ENCODE measurements around the gene BCL2A1.
"Not testable (repeated sequence)": the region's sequence is repeated elsewhere in the genome, so short reads cannot be mapped to it uniquely, and the experiment has no call there.

Gene BCL2A1

GRCh38 chr15:79933231-79933630 lies 37.8 kb downstream of the BCL2A1 start:
- H3K4me3 ChIP-seq (ENCODE audit: low read length), result no peak overlapping the region
- no peaks in the 10 kb centered on the region for H3K9me3 ChIP-seq (ENCODE audit: control insufficient read depth, low read depth, low read length)
- no peak overlapping the region for H3K9ac ChIP-seq (ENCODE audit: low read length)
- no peaks in the 10 kb centered on the region for H3K36me3 ChIP-seq (ENCODE audit: control insufficient read depth, low read depth, low read length)
- no peaks in the 10 kb centered on the region for H3K4me1 ChIP-seq (ENCODE audit: control insufficient read depth, low read depth, low read length)
- no peak overlapping the region for H3K27ac ChIP-seq (ENCODE audit: low read length)
- H3K27me3 ChIP-seq (ENCODE audit: control insufficient read depth, insufficient read depth, low read length), result no peaks in the 10 kb centered on the region

GRCh38 chr15:79932447-79932846 lies 38.5 kb downstream of the BCL2A1 start:
- no peaks in the 10 kb centered on the region for H3K9me3 ChIP-seq (ENCODE audit: control insufficient read depth, low read depth, low read length)
- no peaks in the 10 kb centered on the region for H3K36me3 ChIP-seq (ENCODE audit: control insufficient read depth, low read depth, low read length)
- no peak overlapping the region for H3K27ac ChIP-seq (ENCODE audit: low read length)
- no peak overlapping the region for H3K4me3 ChIP-seq (ENCODE audit: low read length)
- H3K27me3 ChIP-seq (ENCODE audit: control insufficient read depth, insufficient read depth, low read length), result no peaks in the 10 kb centered on the region
- H3K9ac ChIP-seq (ENCODE audit: low read length), result no peak overlapping the region
- H3K4me1 ChIP-seq (ENCODE audit: control insufficient read depth, low read depth, low read length), result no peaks in the 10 kb centered on the region

- no peaks in the 10 kb centered on the region for H3K27me3 ChIP-seq (ENCODE audit: control insufficient read depth, insufficient read depth, low read length)
- H3K4me1 ChIP-seq (ENCODE audit: control insufficient read depth, low read depth, low read length), result no peaks in the 10 kb centered on the region
- no peak overlapping the region for H3K27ac ChIP-seq (ENCODE audit: low read length)
- H3K36me3 ChIP-seq (ENCODE audit: control insufficient read depth, low read depth, low read length), result no peaks in the 10 kb centered on the region
- H3K4me3 ChIP-seq (ENCODE audit: low read length), result no peak overlapping the region
- H3K9ac ChIP-seq (ENCODE audit: low read length), result no peak overlapping the region
- H3K9me3 ChIP-seq (ENCODE audit: control insufficient read depth, low read depth, low read length), result no peaks in the 10 kb centered on the region
These were observed 40.5 kb downstream of the BCL2A1 start for GRCh38 chr15:79930516-79930915.

GRCh38 chr15:79929412-79929811 lies 41.6 kb downstream of the BCL2A1 start:
- Histone ChIP-seq H3K9ac (ENCODE audit: low read length) (no peak overlapping the region), H3K27ac (ENCODE audit: low read length) (no peak overlapping the region), H3K4me3 (ENCODE audit: low read length) (no peak overlapping the region), H3K4me1 (ENCODE audit: control insufficient read depth, low read depth, low read length) (no peaks in the 10 kb centered on the region), H3K27me3 (ENCODE audit: control insufficient read depth, insufficient read depth, low read length) (no peaks in the 10 kb centered on the region), H3K9me3 (ENCODE audit: control insufficient read depth, low read depth, low read length) (no peaks in the 10 kb centered on the region), H3K36me3 (ENCODE audit: control insufficient read depth, low read depth, low read length) (no peaks in the 10 kb centered on the region)

GRCh38 chr15:79926116-79926515 lies 44.9 kb downstream of the BCL2A1 start:
- H3K9ac ChIP-seq (ENCODE audit: low read length); H3K27me3 ChIP-seq (ENCODE audit: control insufficient read depth, insufficient read depth, low read length); H3K27ac ChIP-seq (ENCODE audit: low read length); H3K36me3 ChIP-seq (ENCODE audit: control insufficient read depth, low read depth, low read length); H3K4me1 ChIP-seq (ENCODE audit: control insufficient read depth, low read depth, low read length); H3K9me3 ChIP-seq (ENCODE audit: control insufficient read depth, low read depth, low read length); H3K4me3 ChIP-seq (ENCODE audit: low read length): not testable (repeated sequence)

GRCh38 chr15:79924379-79924778 lies 46.6 kb downstream of the BCL2A1 start:
- peak overlapping the region; percentile 93 for H3K4me3 ChIP-seq (ENCODE audit: low read length)
- H3K36me3 ChIP-seq (ENCODE audit: control insufficient read depth, low read depth, low read length), result peaks cover 2% of the 10 kb centered on the region
- H3K4me1 ChIP-seq (ENCODE audit: control insufficient read depth, low read depth, low read length), result no peaks in the 10 kb centered on the region
- peak overlapping the region; percentile 73 for H3K9ac ChIP-seq (ENCODE audit: low read length)
- no peak overlapping the region for H3K27ac ChIP-seq (ENCODE audit: low read length)
- no peaks in the 10 kb centered on the region for H3K27me3 ChIP-seq (ENCODE audit: control insufficient read depth, insufficient read depth, low read length)
- H3K9me3 ChIP-seq (ENCODE audit: control insufficient read depth, low read depth, low read length), result peaks cover 11% of the 10 kb centered on the region

- peak overlapping the region; percentile 91 for H3K27ac ChIP-seq (ENCODE audit: low read length)
- peak overlapping the region; percentile 93 for H3K4me3 ChIP-seq (ENCODE audit: low read length)
- peak overlapping the region; percentile 87 for H3K9ac ChIP-seq (ENCODE audit: low read length)
- H3K4me1 ChIP-seq (ENCODE audit: control insufficient read depth, low read depth, low read length), result no peaks in the 10 kb centered on the region
- no peaks in the 10 kb centered on the region for H3K27me3 ChIP-seq (ENCODE audit: control insufficient read depth, insufficient read depth, low read length)
- H3K9me3 ChIP-seq (ENCODE audit: control insufficient read depth, low read depth, low read length), result peaks cover 17% of the 10 kb centered on the region
- peaks cover 2% of the 10 kb centered on the region for H3K36me3 ChIP-seq (ENCODE audit: control insufficient read depth, low read depth, low read length)
These were observed 47.4 kb downstream of the BCL2A1 start for GRCh38 chr15:79923515-79924169.

- H3K9me3 ChIP-seq (ENCODE audit: control insufficient read depth, low read depth, low read length), result peaks cover 21% of the 10 kb centered on the region
- peak overlapping the region; percentile 93 for H3K4me3 ChIP-seq (ENCODE audit: low read length)
- H3K9ac ChIP-seq (ENCODE audit: low read length), result peak overlapping the region; percentile 87
- H3K4me1 ChIP-seq (ENCODE audit: control insufficient read depth, low read depth, low read length), result no peaks in the 10 kb centered on the region
- H3K27me3 ChIP-seq (ENCODE audit: control insufficient read depth, insufficient read depth, low read length), result no peaks in the 10 kb centered on the region
- peak overlapping the region; percentile 71 for H3K27ac ChIP-seq (ENCODE audit: low read length)
- peaks cover 2% of the 10 kb centered on the region for H3K36me3 ChIP-seq (ENCODE audit: control insufficient read depth, low read depth, low read length)
These were observed 47.9 kb downstream of the BCL2A1 start for GRCh38 chr15:79923079-79923514.

GRCh38 chr15:79922512-79923078 lies 48.4 kb downstream of the BCL2A1 start:
- peaks cover 4% of the 10 kb centered on the region for H3K36me3 ChIP-seq (ENCODE audit: control insufficient read depth, low read depth, low read length)
- H3K27ac ChIP-seq (ENCODE audit: low read length), result peak overlapping the region; percentile 71
- H3K9ac ChIP-seq (ENCODE audit: low read length), result peak overlapping the region; percentile 87
- peaks cover 26% of the 10 kb centered on the region for H3K9me3 ChIP-seq (ENCODE audit: control insufficient read depth, low read depth, low read length)
- no peaks in the 10 kb centered on the region for H3K27me3 ChIP-seq (ENCODE audit: control insufficient read depth, insufficient read depth, low read length)
- H3K4me1 ChIP-seq (ENCODE audit: control insufficient read depth, low read depth, low read length), result no peaks in the 10 kb centered on the region
- peak overlapping the region; percentile 93 for H3K4me3 ChIP-seq (ENCODE audit: low read length)

GRCh38 chr15:79919749-79920511 lies 51.1 kb downstream of the BCL2A1 start:
- H3K36me3 ChIP-seq (ENCODE audit: control insufficient read depth, low read depth, low read length), result peaks cover 7% of the 10 kb centered on the region
- H3K27ac ChIP-seq (ENCODE audit: low read length), result no peak overlapping the region
- H3K9me3 ChIP-seq (ENCODE audit: control insufficient read depth, low read depth, low read length), result peaks cover 43% of the 10 kb centered on the region
- H3K9ac ChIP-seq (ENCODE audit: low read length), result no peak overlapping the region
- no peak overlapping the region for H3K4me3 ChIP-seq (ENCODE audit: low read length)
- no peaks in the 10 kb centered on the region for H3K27me3 ChIP-seq (ENCODE audit: control insufficient read depth, insufficient read depth, low read length)
- H3K4me1 ChIP-seq (ENCODE audit: control insufficient read depth, low read depth, low read length), result no peaks in the 10 kb centered on the region

- H3K9me3 ChIP-seq (ENCODE audit: control insufficient read depth, low read depth, low read length), result peaks cover 49% of the 10 kb centered on the region
- H3K27ac ChIP-seq (ENCODE audit: low read length), result no peak overlapping the region
- no peak overlapping the region for H3K9ac ChIP-seq (ENCODE audit: low read length)
- no peaks in the 10 kb centered on the region for H3K4me1 ChIP-seq (ENCODE audit: control insufficient read depth, low read depth, low read length)
- H3K36me3 ChIP-seq (ENCODE audit: control insufficient read depth, low read depth, low read length), result peaks cover 7% of the 10 kb centered on the region
- no peaks in the 10 kb centered on the region for H3K27me3 ChIP-seq (ENCODE audit: control insufficient read depth, insufficient read depth, low read length)
- H3K4me3 ChIP-seq (ENCODE audit: low read length), result no peak overlapping the region
These were observed 51.8 kb downstream of the BCL2A1 start for GRCh38 chr15:79919090-79919748.
